Large intestine (tissue), 3 donors: ENCODE results near the gene ITGBL1. TPM values are rescaled to one million over a fixed set of nuclear protein-coding genes. Genes with fewer than 3 reads are reported as not detected.

ENCODE experiments used
- DNase-seq, 2 donors: peaks; one replicate each; pipeline versions ENCODE4 v3.0.0 to v3.0.0-alpha.2; 2013
- H3K27ac ChIP-seq: one replicate; pipeline ENCODE4 v1.5.1; 2013; ENCODE audit warnings: low read length
- H3K27me3 ChIP-seq: 2 replicates; pipeline ENCODE4 v1.6.1; 2013; ENCODE audit warnings: low read length; ENCODE audit not compliant: control insufficient read depth, insufficient read depth
- H3K36me3 ChIP-seq: 2 replicates; pipeline ENCODE4 v1.6.1; 2013; ENCODE audit warnings: low read length; ENCODE audit not compliant: control insufficient read depth, insufficient read depth
- H3K4me1 ChIP-seq: one replicate; pipeline ENCODE4 v1.6.1; 2013; ENCODE audit warnings: low read length; ENCODE audit not compliant: control insufficient read depth, insufficient read depth
- H3K4me3 ChIP-seq: one replicate; pipeline ENCODE4 v1.5.1; 2013; ENCODE audit warnings: low read length
- H3K9me3 ChIP-seq: one replicate; pipeline ENCODE4 v1.6.1; 2013; ENCODE audit warnings: mild to moderate bottlenecking, low read depth, low read length, moderate library complexity; ENCODE audit not compliant: control insufficient read depth
- WGBS: methylation state at CpG from one replicate; pipeline ENCODE4 v1.1.5; 2013; ENCODE audit warnings: low lambda C conversion rate; ENCODE audit not compliant: insufficient coverage; 5-methylcytosine and 5-hydroxymethylcytosine counted together
- polyA plus RNA-seq: library from polyadenylated mRNA; unstranded; fragments of 120-200 nt; gene quantifications from one replicate; pipeline ENCODE4 v1.2.1, GENCODE V29; 2013

ITGBL1 gene
- polyA plus RNA-seq, 1 donor: 0.13 TPM

DNA sequence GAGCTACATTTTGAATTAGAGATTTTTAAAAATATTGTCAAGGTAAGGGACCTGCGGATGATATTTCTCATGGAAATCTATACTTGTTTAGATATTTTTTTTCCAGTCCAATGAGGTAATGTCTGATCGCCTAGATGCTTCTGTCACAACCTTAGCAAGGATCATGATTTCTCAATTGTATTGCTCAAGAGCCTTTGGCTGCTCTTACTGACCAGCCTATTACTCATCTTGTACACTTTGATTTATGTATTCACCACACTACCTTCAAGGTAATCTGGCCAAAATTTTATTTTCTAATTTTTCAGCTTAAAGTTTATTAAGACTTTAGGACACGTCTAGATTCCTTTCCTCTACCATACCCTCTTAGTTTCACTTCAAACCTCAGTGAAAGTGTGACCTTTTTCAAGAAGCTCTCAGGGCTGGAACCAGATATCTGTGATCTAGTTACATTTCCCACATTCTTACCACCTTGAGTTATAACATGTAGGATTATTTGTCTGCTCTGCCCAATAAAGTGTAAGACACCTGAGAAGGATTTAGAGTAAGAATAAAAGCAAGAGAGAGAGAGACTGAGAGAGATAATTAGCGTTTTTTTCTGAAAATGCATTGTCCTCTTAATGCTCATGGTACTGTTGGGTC is 197.1 kb downstream of the ITGBL1 start:
- H3K4me3 ChIP-seq: no peak overlapping the region
- WGBS: 81% methylated on average over 3 of the region's 4 CpGs
- H3K36me3 ChIP-seq: no peaks in the 10 kb centered on the region
- no peaks in the 10 kb centered on the region for H3K27me3 ChIP-seq
- no peaks in the 10 kb centered on the region for H3K4me1 ChIP-seq
- H3K9me3 ChIP-seq: peaks cover 6% of the 10 kb centered on the region
- DNase-seq: no peak
- no peak overlapping the region for H3K27ac ChIP-seq

DNA sequence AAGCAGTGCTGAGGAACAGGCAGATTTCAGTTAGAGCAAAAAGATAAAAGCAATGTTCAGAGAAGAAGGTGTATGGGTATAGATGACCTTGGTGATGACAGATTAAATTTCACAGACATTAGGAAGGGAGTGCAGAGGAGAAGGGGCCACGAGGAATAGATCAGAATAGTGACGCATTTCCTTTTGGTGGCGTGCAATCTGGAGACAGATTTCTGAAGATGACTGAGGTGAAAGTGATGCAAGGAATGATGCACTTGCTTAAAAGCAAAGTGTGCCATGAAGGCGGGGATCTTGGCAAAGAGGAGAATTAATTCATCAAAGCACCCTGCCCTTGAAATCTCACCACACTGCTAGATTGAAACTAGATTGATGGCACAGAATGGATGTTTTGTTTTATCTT is 202.4 kb downstream of the ITGBL1 start:
- 90% methylated on average over 2 of the region's 4 CpGs for WGBS
- H3K27me3 ChIP-seq: no peaks in the 10 kb centered on the region
- no peak overlapping the region for H3K27ac ChIP-seq
- no peak for DNase-seq
- no peaks in the 10 kb centered on the region for H3K4me1 ChIP-seq
- peaks cover 6% of the 10 kb centered on the region for H3K9me3 ChIP-seq
- no peaks in the 10 kb centered on the region for H3K36me3 ChIP-seq
- no peak overlapping the region for H3K4me3 ChIP-seq

DNA sequence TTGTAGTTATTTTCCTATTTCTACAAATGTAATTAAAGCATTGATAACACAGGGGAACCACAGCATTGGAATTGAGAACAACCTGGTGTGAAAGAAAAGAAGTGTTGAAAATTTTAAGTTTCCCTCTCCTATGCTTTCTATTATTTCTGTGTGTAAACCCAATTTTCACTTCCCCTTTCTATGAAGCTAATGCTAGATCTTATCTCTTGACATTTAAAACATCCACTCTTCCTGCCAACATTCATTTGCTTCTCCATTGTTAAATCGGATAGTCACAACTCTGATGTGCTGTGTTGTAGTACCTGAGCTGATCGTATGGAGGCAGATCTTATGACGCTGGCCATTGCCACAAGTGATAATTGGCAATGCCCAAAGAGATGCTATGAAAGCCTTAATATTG is 203.0 kb downstream of the ITGBL1 start:
- Histone ChIP-seq H3K9me3 (peaks cover 6% of the 10 kb centered on the region), H3K4me3 (no peak overlapping the region), H3K27me3 (no peaks in the 10 kb centered on the region), H3K27ac (no peak overlapping the region), H3K4me1 (no peaks in the 10 kb centered on the region), H3K36me3 (no peaks in the 10 kb centered on the region)
- no peak for DNase-seq
- WGBS: no CpG with 5 or more reads among the region's 3 CpGs

DNA sequence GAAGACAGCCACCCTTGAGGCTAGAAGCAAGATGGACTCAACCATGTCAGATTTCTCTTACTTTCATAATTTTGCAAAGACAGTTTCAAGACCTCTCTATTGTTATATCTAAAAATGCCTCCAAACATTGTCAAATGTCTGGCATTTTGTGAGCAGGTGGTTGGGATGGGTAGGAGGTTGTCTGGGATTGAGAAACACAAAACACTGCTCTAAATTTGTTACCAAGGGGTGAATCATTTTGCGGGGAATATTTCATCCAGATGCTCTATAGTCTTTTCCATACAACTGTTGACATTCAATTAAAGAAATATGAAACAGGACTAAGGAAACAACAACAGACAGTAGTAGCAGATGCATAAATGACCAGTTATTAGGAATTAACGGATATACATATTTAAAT is 208.2 kb downstream of the ITGBL1 start:
- 89% methylated on average over 1 of the region's 2 CpGs for WGBS

DNA sequence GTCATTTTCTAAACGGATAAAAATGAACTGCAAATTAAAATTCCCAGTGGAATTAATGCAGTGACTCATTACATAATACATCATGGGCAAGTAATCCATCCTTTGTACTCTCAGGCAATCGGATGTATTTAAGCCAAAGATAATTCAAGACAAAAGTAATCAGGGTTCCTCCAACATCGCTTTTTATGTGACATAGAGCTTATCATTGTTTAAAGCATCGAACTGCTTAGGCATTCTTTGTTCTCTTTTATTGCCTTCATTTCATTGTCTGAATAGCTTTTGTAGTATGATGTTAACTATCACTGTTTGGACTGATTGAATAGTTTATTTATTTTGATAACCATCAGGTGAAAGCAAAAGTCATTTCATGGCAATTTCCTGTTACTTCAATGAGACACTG is 209.4 kb downstream of the ITGBL1 start:
- H3K4me1 ChIP-seq: no peaks in the 10 kb centered on the region
- no peak overlapping the region for H3K27ac ChIP-seq
- WGBS: 29% methylated on average over 4 of the region's 4 CpGs
- DNase-seq: no peak
- no peak overlapping the region for H3K4me3 ChIP-seq
- H3K9me3 ChIP-seq: no peaks in the 10 kb centered on the region
- H3K36me3 ChIP-seq: no peaks in the 10 kb centered on the region
- no peaks in the 10 kb centered on the region for H3K27me3 ChIP-seq

More for the DNA sequence above, 208.2 kb downstream of the ITGBL1 start:
- Histone ChIP-seq H3K27me3 (no peaks in the 10 kb centered on the region), H3K9me3 (no peaks in the 10 kb centered on the region), H3K36me3 (no peaks in the 10 kb centered on the region), H3K4me3 (no peak overlapping the region), H3K4me1 (no peaks in the 10 kb centered on the region), H3K27ac (no peak overlapping the region)
- no peak for DNase-seq

DNA sequence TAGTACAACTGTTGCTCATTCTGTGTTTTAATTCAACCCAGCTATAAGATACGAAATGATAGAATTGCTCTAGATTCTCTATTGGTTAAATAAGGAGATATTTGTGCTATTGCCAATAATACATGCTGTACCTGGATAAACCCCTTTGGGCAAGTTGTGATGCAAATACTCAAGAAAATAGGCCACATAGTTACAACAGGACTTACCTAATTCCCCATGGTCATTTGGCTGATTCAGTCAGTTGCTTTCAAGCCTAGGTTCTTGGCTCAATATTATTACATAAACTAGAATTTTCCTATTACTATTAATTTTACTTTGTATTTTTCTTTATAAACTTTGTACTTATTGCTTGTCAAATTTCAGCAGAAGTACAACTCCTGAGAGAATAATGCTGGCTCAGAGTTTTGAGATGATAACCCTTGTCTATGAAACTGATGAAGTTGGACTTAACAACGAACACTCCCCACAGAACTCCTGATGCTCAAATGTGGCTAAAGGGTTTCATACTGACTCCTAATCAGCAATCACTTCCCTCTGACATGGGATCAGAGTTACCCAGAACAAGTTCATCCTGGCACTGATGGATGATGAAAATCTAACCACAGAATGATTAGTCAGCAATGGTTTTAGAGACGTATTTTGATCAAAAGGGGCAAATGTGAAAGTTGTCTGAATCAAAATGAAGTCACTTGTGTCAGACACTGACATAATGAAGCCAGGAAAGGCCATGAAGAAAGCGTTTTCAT is 221.1 kb downstream of the ITGBL1 start:
- H3K27ac ChIP-seq: no peak overlapping the region
- no peak for DNase-seq
- no peaks in the 10 kb centered on the region for H3K9me3 ChIP-seq
- no peaks in the 10 kb centered on the region for H3K36me3 ChIP-seq
- H3K4me3 ChIP-seq: no peak overlapping the region
- WGBS: 100% methylated on average over 1 of the region's 4 CpGs
- no peaks in the 10 kb centered on the region for H3K27me3 ChIP-seq
- H3K4me1 ChIP-seq: no peaks in the 10 kb centered on the region

DNA sequence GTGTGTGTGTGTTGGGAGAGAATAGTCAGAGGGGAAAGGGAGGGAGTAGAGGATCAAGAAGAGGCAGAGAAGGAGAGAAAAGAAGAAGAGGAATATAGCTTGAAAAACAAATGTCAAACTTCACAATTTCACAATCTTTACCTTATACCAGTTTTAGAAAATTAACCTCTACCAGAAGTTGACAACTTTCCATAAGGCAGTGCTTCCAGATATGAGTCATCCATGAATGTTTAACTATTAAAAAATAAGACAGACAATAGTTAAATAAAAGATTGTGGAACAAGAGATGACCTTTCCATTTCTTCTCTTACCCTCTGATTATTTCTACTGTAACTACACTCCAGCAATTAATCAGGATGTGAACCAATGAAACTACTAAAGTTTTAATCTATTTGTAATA is 229.4 kb downstream of the ITGBL1 start:
- no peaks in the 10 kb centered on the region for H3K4me1 ChIP-seq
- H3K27ac ChIP-seq: no peak overlapping the region
- H3K36me3 ChIP-seq: no peaks in the 10 kb centered on the region
- H3K9me3 ChIP-seq: no peaks in the 10 kb centered on the region
- H3K4me3 ChIP-seq: no peak overlapping the region
- DNase-seq: no peak
- H3K27me3 ChIP-seq: no peaks in the 10 kb centered on the region

DNA sequence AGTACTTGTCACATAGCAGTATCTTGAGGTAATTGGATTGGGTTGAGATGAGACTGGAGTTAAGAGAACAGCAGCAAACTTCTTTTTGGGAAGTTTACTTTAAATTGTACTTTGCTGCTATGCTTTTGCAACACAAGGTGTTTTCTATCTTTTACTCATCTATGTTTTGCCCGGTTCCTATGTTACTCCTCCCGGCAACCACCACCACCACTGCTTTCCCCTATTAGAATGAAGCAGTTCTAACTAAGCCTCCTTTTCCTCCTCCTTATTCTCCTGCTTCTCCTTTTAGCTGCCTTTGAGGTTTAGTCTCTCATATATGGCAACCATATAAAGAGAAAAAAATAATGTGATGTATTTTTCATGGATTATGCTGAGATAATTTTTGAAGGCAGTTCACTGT is 233.5 kb downstream of the ITGBL1 start:
- WGBS: 100% methylated on average over 1 of the region's 2 CpGs
- Histone ChIP-seq H3K9me3 (no peaks in the 10 kb centered on the region), H3K4me1 (no peaks in the 10 kb centered on the region), H3K27me3 (no peaks in the 10 kb centered on the region), H3K36me3 (no peaks in the 10 kb centered on the region), H3K27ac (no peak overlapping the region), H3K4me3 (no peak overlapping the region)
- DNase-seq: no peak

DNA sequence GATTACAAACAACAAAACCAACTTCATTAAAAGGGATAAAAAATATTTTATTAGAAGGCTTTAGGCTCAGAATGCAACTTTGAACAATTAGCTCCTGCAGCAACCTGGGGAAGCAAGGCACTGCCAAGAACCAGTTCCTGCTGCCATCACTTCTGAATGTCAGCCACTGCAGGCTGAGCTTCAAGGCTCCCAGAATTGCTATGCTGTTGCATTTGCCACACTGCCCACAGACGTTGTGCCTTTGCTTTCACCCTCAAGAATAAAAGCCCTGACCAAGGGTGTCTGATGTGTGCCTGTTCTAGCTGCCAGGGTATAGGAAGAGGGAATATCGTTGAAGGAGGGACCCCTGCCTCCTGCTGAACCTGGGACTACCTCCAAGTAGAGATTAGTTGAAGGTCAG is 238.4 kb downstream of the ITGBL1 start:
- Histone ChIP-seq H3K9me3 (no peaks in the 10 kb centered on the region), H3K36me3 (no peaks in the 10 kb centered on the region), H3K4me1 (no peaks in the 10 kb centered on the region), H3K27ac (no peak overlapping the region), H3K4me3 (no peak overlapping the region), H3K27me3 (no peaks in the 10 kb centered on the region)
- WGBS: no CpG with 5 or more reads among the region's 2 CpGs
- DNase-seq: no peak

DNA sequence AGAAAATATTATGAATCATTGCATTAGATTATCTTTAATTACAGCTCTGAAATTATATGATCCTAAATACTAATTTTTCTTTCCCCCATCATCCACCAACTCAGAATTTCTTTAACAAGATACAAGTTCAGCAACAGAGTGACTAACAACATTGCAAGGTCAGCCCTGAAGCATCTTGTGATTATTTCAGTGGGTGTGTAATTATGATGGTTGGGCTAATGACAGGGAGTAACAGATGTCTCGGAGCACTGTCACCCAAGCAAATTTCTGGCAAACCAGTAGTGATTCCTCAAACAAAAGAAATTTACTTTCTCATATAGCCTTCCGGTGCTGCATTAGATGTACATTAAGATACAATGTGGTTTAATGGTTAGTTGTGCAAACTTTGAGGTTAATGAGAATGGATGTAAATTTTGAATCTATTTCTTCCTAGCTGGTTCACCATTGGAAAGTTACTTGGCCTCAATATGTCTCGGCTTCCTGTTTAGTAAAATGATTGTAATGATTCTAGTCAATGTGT is 238.9 kb downstream of the ITGBL1 start:
- H3K27me3 ChIP-seq: no peaks in the 10 kb centered on the region
- WGBS: no CpG with 5 or more reads among the region's 3 CpGs
- no peak overlapping the region for H3K4me3 ChIP-seq
- no peak overlapping the region for H3K27ac ChIP-seq
- DNase-seq: no peak
- no peaks in the 10 kb centered on the region for H3K36me3 ChIP-seq
- H3K9me3 ChIP-seq: no peaks in the 10 kb centered on the region
- no peaks in the 10 kb centered on the region for H3K4me1 ChIP-seq
